DOHH2 (cell line): Measurements from ENCODE around the gene WDR91.
A peak's percentile ranks its signal among the peaks of the same experiment; 100 is the strongest.

Source experiments
- H3F3A ChIP-seq: fragments of 200-600 bp; sonication (generic), shearing (Covaris generic); 2 replicates; pipeline ENCODE4 v1.6.0; 2016; ENCODE audit warnings: antibody characterized with exemption, mild to moderate bottlenecking; ENCODE audit not compliant: control insufficient read depth, insufficient read depth
- H3K27ac ChIP-seq: fragments of 200-600 bp; sonication (generic); 2 replicates; pipeline ENCODE4 v1.5.1; 2014; ENCODE audit warnings: low read depth, mild to moderate bottlenecking, low read length, moderate library complexity
- H3K27me3 ChIP-seq: fragments of 200-600 bp; sonication (generic); 2 replicates; pipeline ENCODE4 v1.6.1; 2014; ENCODE audit warnings: mild to moderate bottlenecking, low read length, mixed read lengths; ENCODE audit not compliant: control insufficient read depth
- H3K36me3 ChIP-seq: fragments of 200-600 bp; sonication (generic); 2 replicates; pipeline ENCODE4 v1.6.1; 2014; ENCODE audit warnings: mild to moderate bottlenecking, low read length, moderate library complexity, mixed read lengths; ENCODE audit not compliant: control insufficient read depth
- H3K4me1 ChIP-seq: fragments of 200-600 bp; sonication (generic); 2 replicates; pipeline ENCODE4 v1.6.1; 2014; ENCODE audit warnings: mild to moderate bottlenecking, low read length, mixed read lengths; ENCODE audit not compliant: control insufficient read depth
- H3K4me2 ChIP-seq: fragments of 200-600 bp; sonication (generic); 2 replicates; pipeline ENCODE4 v1.6.0; 2014; ENCODE audit warnings: mild to moderate bottlenecking, low read length, moderate library complexity
- H3K4me3 ChIP-seq: fragments of 200-600 bp; sonication (generic); 2 replicates; pipeline ENCODE4 v1.5.1; 2014; ENCODE audit warnings: mild to moderate bottlenecking, low read length, mixed read lengths
- H3K79me2 ChIP-seq: fragments of 200-600 bp; sonication (generic); 2 replicates; pipeline ENCODE4 v1.6.1; 2014; ENCODE audit warnings: mild to moderate bottlenecking, low read length, mixed read lengths; ENCODE audit not compliant: control insufficient read depth
- H3K9me2 ChIP-seq: fragments of 200-600 bp; sonication (generic); replicated peaks from 2 replicates; pipeline ENCODE4 v1.6.1; 2014; ENCODE audit warnings: mild to moderate bottlenecking, low read length, mixed read lengths; ENCODE audit not compliant: control insufficient read depth
- H3K9me3 ChIP-seq: fragments of 200-600 bp; sonication (generic); 2 replicates; pipeline ENCODE4 v1.6.1; 2014; ENCODE audit warnings: antibody characterized with exemption, low read length, mixed read lengths; ENCODE audit not compliant: control insufficient read depth, insufficient read depth
- H4K20me1 ChIP-seq: fragments of 200-600 bp; sonication (generic); 2 replicates; pipeline ENCODE4 v1.6.0; 2014; ENCODE audit warnings: low read depth, mild to moderate bottlenecking, antibody characterized with exemption, low read length, moderate library complexity; ENCODE audit not compliant: control insufficient read depth, insufficient read depth
- EZH2phosphoT487 ChIP-seq: fragments of 200-600 bp; sonication (generic); IDR thresholded peaks from 2 replicates; pipeline ENCODE4 v1.6.1; 2017; ENCODE audit warnings: borderline replicate concordance, mild to moderate bottlenecking, antibody characterized with exemption, low read length, moderate library complexity, mixed read lengths
- TF ChIP-seq, protein P1 (sequence below): fragments of 200-600 bp; sonication (generic); IDR thresholded peaks from one replicate; pipeline ENCODE4 v1.5.1; 2014; ENCODE audit warnings: antibody characterized with exemption, mild to moderate bottlenecking, low read depth, low read length; ENCODE audit not compliant: poor library complexity, severe bottlenecking

The WDR91 gene

DNA sequence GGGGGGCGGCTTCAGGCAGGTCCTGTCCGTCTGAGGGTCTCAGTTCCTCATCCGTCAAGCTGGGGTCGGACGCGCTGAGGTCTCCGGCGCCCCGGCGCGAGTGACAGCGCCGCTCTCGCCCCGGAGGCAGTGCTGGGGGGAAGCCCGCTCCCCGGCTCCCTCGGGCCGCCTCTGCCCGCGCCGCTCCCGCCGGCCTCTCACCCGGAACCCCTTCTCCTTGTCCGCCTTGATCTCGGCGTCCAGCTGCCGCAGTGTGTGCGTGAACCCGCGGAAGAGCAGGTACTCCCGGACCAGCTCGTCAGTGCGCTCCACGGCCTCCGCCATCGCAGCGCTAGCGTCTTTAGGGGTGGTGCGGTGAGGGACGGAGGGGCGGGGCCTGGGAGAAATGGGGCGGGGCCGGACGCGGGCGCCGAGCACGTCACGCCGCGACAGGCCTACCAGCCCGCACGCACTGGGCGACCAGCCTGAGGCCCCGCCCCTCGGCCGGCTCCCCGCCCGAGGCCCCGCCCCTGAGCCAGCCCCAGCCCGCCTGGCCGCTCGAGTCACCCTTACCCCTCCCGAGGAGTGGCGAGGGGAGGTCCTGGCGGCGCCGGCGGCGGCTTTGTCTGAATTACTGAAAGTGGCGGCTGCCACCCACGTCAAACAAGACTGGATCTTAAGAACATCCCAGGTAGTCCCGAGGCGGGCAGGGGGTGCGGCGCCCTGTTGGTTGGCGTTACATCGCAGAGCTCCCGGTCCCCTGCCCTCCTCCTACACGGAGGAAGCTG is at the start of gene WDR91:
TSS of gene WDR91 (minus strand) at position 348 of the 767 bp plus-strand sequence. CDS start at position 324, 24 bp downstream.
- no peaks in the 10 kb centered on the region for H3K27me3 ChIP-seq
- peaks cover 44% of the 10 kb centered on the region for H3K4me1 ChIP-seq
- H3K36me3 ChIP-seq = 0 out of 2 replicates have a peak, but pooled peaks cover 3% of the 10 kb centered on the region
- H3K9me2 ChIP-seq = no peaks in the 10 kb centered on the region
- H3K4me3 ChIP-seq = peak within 1 kb of the TSS; percentile 83
- no peak within 1 kb of the TSS for H3K27ac ChIP-seq
- H4K20me1 ChIP-seq = no peaks in the 10 kb centered on the region
- peak within 1 kb of the TSS; percentile 96 for H3K4me2 ChIP-seq
- TF ChIP-seq EZH2phosphoT487 = no peak
- TF ChIP-seq, protein P1, sequence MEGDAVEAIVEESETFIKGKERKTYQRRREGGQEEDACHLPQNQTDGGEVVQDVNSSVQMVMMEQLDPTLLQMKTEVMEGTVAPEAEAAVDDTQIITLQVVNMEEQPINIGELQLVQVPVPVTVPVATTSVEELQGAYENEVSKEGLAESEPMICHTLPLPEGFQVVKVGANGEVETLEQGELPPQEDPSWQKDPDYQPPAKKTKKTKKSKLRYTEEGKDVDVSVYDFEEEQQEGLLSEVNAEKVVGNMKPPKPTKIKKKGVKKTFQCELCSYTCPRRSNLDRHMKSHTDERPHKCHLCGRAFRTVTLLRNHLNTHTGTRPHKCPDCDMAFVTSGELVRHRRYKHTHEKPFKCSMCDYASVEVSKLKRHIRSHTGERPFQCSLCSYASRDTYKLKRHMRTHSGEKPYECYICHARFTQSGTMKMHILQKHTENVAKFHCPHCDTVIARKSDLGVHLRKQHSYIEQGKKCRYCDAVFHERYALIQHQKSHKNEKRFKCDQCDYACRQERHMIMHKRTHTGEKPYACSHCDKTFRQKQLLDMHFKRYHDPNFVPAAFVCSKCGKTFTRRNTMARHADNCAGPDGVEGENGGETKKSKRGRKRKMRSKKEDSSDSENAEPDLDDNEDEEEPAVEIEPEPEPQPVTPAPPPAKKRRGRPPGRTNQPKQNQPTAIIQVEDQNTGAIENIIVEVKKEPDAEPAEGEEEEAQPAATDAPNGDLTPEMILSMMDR = peak; percentile 39
- H3K79me2 ChIP-seq = peaks cover 8% of the 10 kb centered on the region; the same call in 1 of the 2 replicates
- H3F3A ChIP-seq = no peaks in the 10 kb centered on the region
- no peaks in the 10 kb centered on the region for H3K9me3 ChIP-seq

DNA sequence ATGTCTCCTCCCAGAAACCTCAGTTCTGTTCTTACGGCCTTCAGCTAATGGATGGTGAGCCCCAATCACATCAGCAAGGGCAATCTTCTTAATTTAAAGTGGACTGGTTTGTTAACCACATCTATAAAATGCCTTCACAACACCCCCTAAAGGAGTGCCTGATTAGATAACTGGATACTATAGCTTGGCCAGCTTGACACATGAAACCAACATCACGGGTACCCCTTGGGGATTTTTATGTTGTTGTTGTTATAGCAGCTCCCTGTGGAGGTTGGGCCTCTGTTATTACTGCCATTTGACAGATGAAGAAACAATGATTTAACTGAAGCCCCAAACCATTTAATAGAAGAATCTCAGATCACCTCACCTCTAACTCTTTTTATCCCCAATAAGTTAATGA is 49.1 kb upstream of the WDR91 start:
- Histone ChIP-seq H4K20me1 (no peaks in the 10 kb centered on the region), H3K27ac (no peak overlapping the region), H3K36me3 (no peaks in the 10 kb centered on the region), H3K4me2 (no peak overlapping the region), H3F3A (no peaks in the 10 kb centered on the region), H3K79me2 (no peaks in the 10 kb centered on the region), H3K4me1 (no peaks in the 10 kb centered on the region), H3K4me3 (no peak overlapping the region), H3K9me2 (no peaks in the 10 kb centered on the region), H3K9me3 (peaks cover 16% of the 10 kb centered on the region), H3K27me3 (0 out of 2 replicates have a peak, but pooled peaks cover 2% of the 10 kb centered on the region)
- TF ChIP-seq, protein P1 = no peak
- TF ChIP-seq EZH2phosphoT487 = no peak

DNA sequence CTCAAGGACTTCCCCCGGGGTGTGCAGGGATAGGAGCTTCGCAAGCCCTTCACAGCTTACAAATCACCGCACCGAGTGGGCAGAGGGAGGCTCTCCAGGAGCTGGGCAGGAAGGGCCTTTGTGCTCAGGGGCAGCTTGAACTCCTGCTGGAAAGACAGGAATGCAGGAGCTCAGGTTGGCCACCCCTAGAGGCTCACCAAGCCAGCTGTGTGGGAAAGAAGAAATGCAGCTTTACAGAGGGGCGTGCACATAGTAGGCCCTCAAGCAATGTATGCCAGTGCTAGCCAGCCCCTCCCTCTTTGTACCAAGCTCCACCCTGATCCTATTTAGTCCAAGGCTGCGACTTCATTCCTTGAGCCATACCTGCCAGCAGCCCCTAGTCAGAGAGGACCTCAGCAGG is 48.4 kb upstream of the WDR91 start:
- no peaks in the 10 kb centered on the region for H3K36me3 ChIP-seq
- peaks cover 13% of the 10 kb centered on the region for H3K9me3 ChIP-seq
- no peaks in the 10 kb centered on the region for H4K20me1 ChIP-seq
- H3F3A ChIP-seq = no peaks in the 10 kb centered on the region
- H3K79me2 ChIP-seq = no peaks in the 10 kb centered on the region
- TF ChIP-seq, protein P1 = no peak
- no peak for TF ChIP-seq EZH2phosphoT487
- no peak overlapping the region for H3K4me3 ChIP-seq
- H3K4me2 ChIP-seq = no peak overlapping the region
- H3K4me1 ChIP-seq = no peaks in the 10 kb centered on the region
- no peak overlapping the region for H3K27ac ChIP-seq
- H3K27me3 ChIP-seq = 0 out of 2 replicates have a peak, but pooled peaks cover 2% of the 10 kb centered on the region
- no peaks in the 10 kb centered on the region for H3K9me2 ChIP-seq
